Activated CD4-positive, CD25-positive, alpha-beta regulatory T cell treated with anti-CD3 and anti-CD28 coated beads, Interleukin-2, amount 50 U/mL, for 24 hours (primary cell): ENCODE results near the gene KRTAP19-8.

Source experiments
- ATAC-seq, 2 donors: fragments of 150-1000 bp; cut with Tn5 transposase; one replicate each; pipeline ENCODE4 v1.10.0; 2021; ENCODE audit warnings: mild to moderate bottlenecking in 1 of 2, moderate library complexity in 1 of 2

The KRTAP19-8 gene

GRCh38 chr21:31038376-31038775, at the start of gene KRTAP19-8:
Gene KRTAP19-8, minus strand, starts transcription at chr21:31038476. Its CDS starts 33 bp downstream, at chr21:31038443.
- no peak for ATAC-seq

- no peak for ATAC-seq
These were observed 49.6 kb upstream of the KRTAP19-8 start for GRCh38 chr21:31087639-31088473.

GRCh38 chr21:31084689-31085088, 46.4 kb upstream of the KRTAP19-8 start:
- no peak for ATAC-seq

GRCh38 chr21:31078796-31079195, 40.5 kb upstream of the KRTAP19-8 start:
- peak; percentile 60 to 77 for ATAC-seq

- no peak for ATAC-seq
These were observed 39.9 kb upstream of the KRTAP19-8 start for GRCh38 chr21:31078216-31078615.

- no peak for ATAC-seq
These were observed 37.6 kb upstream of the KRTAP19-8 start for GRCh38 chr21:31075848-31076247.

- no peak for ATAC-seq
These were observed 34.3 kb upstream of the KRTAP19-8 start for GRCh38 chr21:31072533-31072932.

GRCh38 chr21:31064803-31065202, 26.5 kb upstream of the KRTAP19-8 start:
- ATAC-seq = peak in 1 of 2 donors; percentile 60

GRCh38 chr21:31052489-31053142, 14.3 kb upstream of the KRTAP19-8 start:
- ATAC-seq = no peak

GRCh38 chr21:31050577-31051157, 12.4 kb upstream of the KRTAP19-8 start:
- ATAC-seq = no peak

- no peak for ATAC-seq
These were observed 7.6 kb upstream of the KRTAP19-8 start for GRCh38 chr21:31045841-31046240.

- ATAC-seq = no peak
These were observed 5.2 kb upstream of the KRTAP19-8 start for GRCh38 chr21:31043471-31043870.

- ATAC-seq = no peak
These were observed 3.8 kb upstream of the KRTAP19-8 start for GRCh38 chr21:31042080-31042464.

GRCh38 chr21:31041295-31042079, 3.2 kb upstream of the KRTAP19-8 start:
- no peak for ATAC-seq

GRCh38 chr21:31034378-31034777, 3.9 kb downstream of the KRTAP19-8 start:
- ATAC-seq = no peak

- no peak for ATAC-seq
These were observed 7.7 kb downstream of the KRTAP19-8 start for GRCh38 chr21:31030367-31031106.

- no peak for ATAC-seq
These were observed 14.6 kb downstream of the KRTAP19-8 start for GRCh38 chr21:31023680-31024079.

GRCh38 chr21:31022306-31022705, 16.0 kb downstream of the KRTAP19-8 start:
- ATAC-seq = no peak

- no peak for ATAC-seq
These were observed 20.0 kb downstream of the KRTAP19-8 start for GRCh38 chr21:31018232-31018631.

GRCh38 chr21:31014891-31015290, 23.4 kb downstream of the KRTAP19-8 start:
- no peak for ATAC-seq

GRCh38 chr21:31012133-31013089, 25.9 kb downstream of the KRTAP19-8 start:
- ATAC-seq = no peak
